ENCODE data around the gene KIF5A.

DNA sequence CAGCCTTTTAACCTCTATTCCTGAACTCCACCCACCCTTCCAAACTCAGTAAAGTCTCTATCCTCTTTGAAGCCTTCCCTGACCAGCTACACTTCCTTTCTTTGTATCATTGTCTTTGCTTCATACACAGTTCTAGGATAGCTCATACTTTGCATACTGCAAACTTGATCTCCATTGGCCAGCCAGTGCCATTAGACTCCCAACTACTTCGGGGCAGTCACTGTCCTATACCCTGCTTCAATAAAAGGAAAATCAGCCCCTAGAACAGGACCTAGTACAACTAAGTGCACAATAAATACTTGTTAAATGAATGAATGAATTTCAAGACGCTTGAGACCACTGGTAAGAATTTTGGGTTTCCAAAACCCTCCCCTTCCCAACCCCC lies 40.6 kb downstream of the KIF5A start:
- TF ChIP-seq ZNF70 (CRISPR knock-in tag; IDR thresholded peaks at IDR 0.05) (no peak), ZNF8 (CRISPR knock-in tag; IDR thresholded peaks at IDR 0.05) (no peak), BACH2 (CRISPR knock-in tag; IDR thresholded peaks at IDR 0.05; ENCODE audit: borderline replicate concordance) (no peak), GLIS3 (CRISPR knock-in tag; IDR thresholded peaks at IDR 0.05) (no peak), ZFP30 (CRISPR knock-in tag; IDR thresholded peaks at IDR 0.05) (no peak), ISL1 (CRISPR knock-in tag; IDR thresholded peaks at IDR 0.05) (no peak), CSRNP3 (CRISPR knock-in tag; IDR thresholded peaks at IDR 0.05) (no peak), TOX (CRISPR knock-in tag; IDR thresholded peaks at IDR 0.05; ENCODE audit: borderline replicate concordance) (no peak), ZC3H10 (CRISPR knock-in tag; IDR thresholded peaks at IDR 0.05) (no peak), POU6F1 (CRISPR knock-in tag; IDR thresholded peaks at IDR 0.05; ENCODE audit: borderline replicate concordance, low read depth) (no peak)
- TF ChIP-seq, protein P1, sequence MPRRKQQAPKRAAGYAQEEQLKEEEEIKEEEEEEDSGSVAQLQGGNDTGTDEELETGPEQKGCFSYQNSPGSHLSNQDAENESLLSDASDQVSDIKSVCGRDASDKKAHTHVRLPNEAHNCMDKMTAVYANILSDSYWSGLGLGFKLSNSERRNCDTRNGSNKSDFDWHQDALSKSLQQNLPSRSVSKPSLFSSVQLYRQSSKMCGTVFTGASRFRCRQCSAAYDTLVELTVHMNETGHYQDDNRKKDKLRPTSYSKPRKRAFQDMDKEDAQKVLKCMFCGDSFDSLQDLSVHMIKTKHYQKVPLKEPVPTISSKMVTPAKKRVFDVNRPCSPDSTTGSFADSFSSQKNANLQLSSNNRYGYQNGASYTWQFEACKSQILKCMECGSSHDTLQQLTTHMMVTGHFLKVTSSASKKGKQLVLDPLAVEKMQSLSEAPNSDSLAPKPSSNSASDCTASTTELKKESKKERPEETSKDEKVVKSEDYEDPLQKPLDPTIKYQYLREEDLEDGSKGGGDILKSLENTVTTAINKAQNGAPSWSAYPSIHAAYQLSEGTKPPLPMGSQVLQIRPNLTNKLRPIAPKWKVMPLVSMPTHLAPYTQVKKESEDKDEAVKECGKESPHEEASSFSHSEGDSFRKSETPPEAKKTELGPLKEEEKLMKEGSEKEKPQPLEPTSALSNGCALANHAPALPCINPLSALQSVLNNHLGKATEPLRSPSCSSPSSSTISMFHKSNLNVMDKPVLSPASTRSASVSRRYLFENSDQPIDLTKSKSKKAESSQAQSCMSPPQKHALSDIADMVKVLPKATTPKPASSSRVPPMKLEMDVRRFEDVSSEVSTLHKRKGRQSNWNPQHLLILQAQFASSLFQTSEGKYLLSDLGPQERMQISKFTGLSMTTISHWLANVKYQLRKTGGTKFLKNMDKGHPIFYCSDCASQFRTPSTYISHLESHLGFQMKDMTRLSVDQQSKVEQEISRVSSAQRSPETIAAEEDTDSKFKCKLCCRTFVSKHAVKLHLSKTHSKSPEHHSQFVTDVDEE (CRISPR knock-in tag; IDR thresholded peaks at IDR 0.05): no peak

Data from SK-N-SH treated with all-trans-retinoic acid at 6 μM for 48 hours (cell line).